Activated B cell treated with CpG ODN at 0.5 μM for 24 hours (primary cell): Measurements from ENCODE around the gene MEIS3. TPM values are rescaled to one million over a fixed set of nuclear protein-coding genes. Genes with fewer than 3 reads are reported as not detected.

Source experiments
- ATAC-seq: fragments of 200-7000 bp; cut with Tn5 transposase; one replicate; pipeline ENCODE4 v1.10.0; 2021; ENCODE audit warnings: low read depth, mild to moderate bottlenecking, moderate library complexity
- CTCF ChIA-PET: fragments of 350-600 bp; sonication (Branson Sonifier 250); formaldehyde crosslinking; loops from one replicate; lab custom pipeline; 2021; ENCODE audit warnings: antibody characterized with exemption; lab: Charles Lee
- POLR2A ChIA-PET: fragments of 350-600 bp; sonication (Branson Sonifier 250); formaldehyde crosslinking; loops from one replicate; lab custom pipeline; 2021; ENCODE audit warnings: antibody characterized with exemption; lab: Charles Lee
- DNase-seq: peaks from one replicate; pipeline ENCODE4 v3.0.0; 2022
- H3K27ac Mint-ChIP-seq: one replicate; pipeline ENCODE4 v1.8.0; 2020; ENCODE audit warnings: mixed read lengths
- H3K27me3 Mint-ChIP-seq: one replicate; pipeline ENCODE4 v1.8.0; 2021; ENCODE audit warnings: mixed read lengths
- H3K36me3 Mint-ChIP-seq: one replicate; pipeline ENCODE4 v1.8.0; 2021; ENCODE audit warnings: low read depth, mixed read lengths
- H3K4me1 Mint-ChIP-seq: one replicate; pipeline ENCODE4 v1.8.0; 2021; ENCODE audit warnings: mixed read lengths
- H3K4me3 Mint-ChIP-seq: one replicate; pipeline ENCODE4 v1.8.0; 2020; ENCODE audit warnings: mild to moderate bottlenecking, mixed read lengths
- H3K9me3 Mint-ChIP-seq: one replicate; pipeline ENCODE4 v1.8.0; 2020; ENCODE audit warnings: mixed read lengths
- CTCF ChIP-seq: fragments of 200-600 bp; IDR thresholded peaks from one replicate; pipeline ENCODE4 v1.8.0; 2022; ENCODE audit warnings: antibody characterized with exemption, mild to moderate bottlenecking
- intact Hi-C: fragments of 100-400 bp; cut with micrococcal nuclease; formaldehyde crosslinking; loops from one replicate; pipeline ENCODE4 v1.15.1; 2024
- total RNA-seq: library from RNA; stranded (reverse); gene quantifications from 2 replicates; pipeline ENCODE4 v1.2.3, GENCODE V29; 2022

MEIS3 gene
- total RNA-seq, 1 donor from 2014 or later, result not detected

- peaks cover 90% of the 10 kb centered on the region for H3K36me3 Mint-ChIP-seq
- POLR2A ChIA-PET, result interaction anchor here (0.6 kb wide), 1 partner anchor 1281 kb away, joined by 3 read pairs; no protein-coding TSS in a partner anchor
- H3K4me1 Mint-ChIP-seq, result peaks cover 10% of the 10 kb centered on the region
- CTCF ChIA-PET, result interaction anchor here (1.5 kb wide), 1 partner anchor 35 kb away, joined by 3 read pairs; no protein-coding TSS in a partner anchor
- DNase-seq (no peak), ATAC-seq (no peak)
- H3K27me3 Mint-ChIP-seq, result no peaks in the 10 kb centered on the region
- H3K4me3 Mint-ChIP-seq, result no peak overlapping the region
- H3K27ac Mint-ChIP-seq, result no peak overlapping the region
- intact Hi-C loops, result no loop called here
- TF ChIP-seq CTCF, result no peak
- H3K9me3 Mint-ChIP-seq, result no peaks in the 10 kb centered on the region
Observed at GRCh38 chr19:47356900-47357299, 62.4 kb downstream of the MEIS3 start.

DNA sequence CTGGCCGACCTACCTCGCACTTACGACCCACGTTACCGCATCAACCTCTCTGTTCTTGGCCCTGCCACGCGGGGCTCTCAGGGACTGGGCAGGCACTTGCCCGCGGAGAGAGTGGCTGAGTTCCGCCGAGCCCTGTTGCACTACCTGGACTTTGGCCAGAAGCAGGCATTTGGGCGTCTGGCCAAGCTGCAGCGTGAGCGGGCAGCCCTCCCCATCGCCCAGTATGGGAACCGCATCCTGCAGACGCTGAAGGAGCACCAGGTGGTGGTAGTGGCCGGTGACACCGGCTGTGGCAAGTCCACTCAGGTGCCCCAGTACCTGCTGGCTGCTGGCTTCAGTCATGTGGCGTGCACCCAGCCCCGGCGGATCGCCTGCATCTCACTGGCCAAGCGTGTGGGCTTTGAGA lies 66.0 kb downstream of the MEIS3 start:
- CTCF ChIA-PET, result no interaction called here
- POLR2A ChIA-PET, result interaction anchor here (0.6 kb wide), 1 partner anchor 77 kb away, joined by 3 read pairs; no protein-coding TSS in a partner anchor
- TF ChIP-seq CTCF, result no peak
- Mint-ChIP-seq H3K4me3 (no peak overlapping the region), H3K27ac (no peak overlapping the region), H3K9me3 (no peaks in the 10 kb centered on the region), H3K4me1 (peaks cover 40% of the 10 kb centered on the region), H3K36me3 (peaks cover 72% of the 10 kb centered on the region), H3K27me3 (no peaks in the 10 kb centered on the region)
- no peak for ATAC-seq
- no peak for DNase-seq
- intact Hi-C loops, result no loop called here

Other genes starting within 250 kb of the MEIS3 start
- gene BBC3, start 188.3 kb downstream of the MEIS3 start, total RNA-seq, result 7.0 and 11.5 TPM in 2 replicates
- 43.7 and 47.1 TPM in 2 replicates for gene CCDC9, start 163.0 kb downstream of the MEIS3 start, total RNA-seq
- gene INAFM1, start 144.6 kb downstream of the MEIS3 start, total RNA-seq, result 9.8 and 11.8 TPM in 2 replicates
- 1.7 and 2.2 TPM in 2 replicates for gene C5AR1, start 109.7 kb downstream of the MEIS3 start, total RNA-seq
- gene C5AR2, start 87.4 kb downstream of the MEIS3 start, total RNA-seq, result 0.22 and 0.42 TPM in 2 replicates
- 17.4 and 20.0 TPM in 2 replicates for gene DHX34, start 70.2 kb downstream of the MEIS3 start, total RNA-seq
- not detected in 2 replicates for gene SLC8A2, start 52.4 kb upstream of the MEIS3 start, total RNA-seq
- gene KPTN, start 64.7 kb upstream of the MEIS3 start, total RNA-seq, result 8.0 and 8.7 TPM in 2 replicates
- 56.8 and 70.6 TPM in 2 replicates for gene NAPA, start 95.5 kb upstream of the MEIS3 start, total RNA-seq
- gene ZNF541, start 153.6 kb upstream of the MEIS3 start, total RNA-seq, result not detected in 2 replicates
- 15.9 and 16.0 TPM in 2 replicates for gene BICRA, start 189.6 kb upstream of the MEIS3 start, total RNA-seq